NCI-H345 (cell line): Measurements from ENCODE around the gene KAT2B.
"Not testable (repeated sequence)": the region's sequence is repeated elsewhere in the genome, so short reads cannot be mapped to it uniquely, and the experiment has no call there.

Experiments
- DNase-seq: peaks from one replicate; lab custom pipeline; 2025; lab: John Stamatoyannopoulos, UW

KAT2B gene

GRCh38 chr3:20039765-20040547, at the start of gene KAT2B:
KAT2B (plus strand) TSS chr3:20040446; CDS start chr3:20040478, 32 bp downstream.
- peak; percentile 72 for DNase-seq

- DNase-seq: no peak
Measured at GRCh38 chr3:19994796-19995195, 45.5 kb upstream of the KAT2B start.

GRCh38 chr3:19997502-19997901, 42.7 kb upstream of the KAT2B start:
- DNase-seq: no peak

GRCh38 chr3:20001932-20002331, 38.3 kb upstream of the KAT2B start:
- DNase-seq: no peak

GRCh38 chr3:20007960-20008359, 32.3 kb upstream of the KAT2B start:
- DNase-seq: no peak

GRCh38 chr3:20008646-20009045, 31.6 kb upstream of the KAT2B start:
- no peak for DNase-seq

- no peak for DNase-seq
Measured at GRCh38 chr3:20012164-20012563, 28.1 kb upstream of the KAT2B start, which contains the start of gene PP2D1. PP2D1 (minus strand) TSS chr3:20012264; CDS start chr3:20012072, 192 bp downstream.

GRCh38 chr3:20013396-20013795, 26.9 kb upstream of the KAT2B start:
- no peak for DNase-seq

- no peak for DNase-seq
Measured at GRCh38 chr3:20015525-20015924, 24.7 kb upstream of the KAT2B start.

- not testable (repeated sequence) for DNase-seq
Measured at GRCh38 chr3:20016076-20016475, 24.2 kb upstream of the KAT2B start.

GRCh38 chr3:20022954-20023622, 17.2 kb upstream of the KAT2B start:
- DNase-seq: no peak

GRCh38 chr3:20023623-20024405, 16.4 kb upstream of the KAT2B start:
- no peak for DNase-seq

- no peak for DNase-seq
Measured at GRCh38 chr3:20027136-20027535, 13.1 kb upstream of the KAT2B start.

GRCh38 chr3:20028905-20029331, 11.3 kb upstream of the KAT2B start:
- no peak for DNase-seq

GRCh38 chr3:20031939-20032338, 8.3 kb upstream of the KAT2B start:
- not testable (repeated sequence) for DNase-seq

GRCh38 chr3:20035019-20035418, 5.2 kb upstream of the KAT2B start:
- DNase-seq: no peak

- no peak for DNase-seq
Measured at GRCh38 chr3:20037255-20037996, 2.8 kb upstream of the KAT2B start.

- DNase-seq: no peak
Measured at GRCh38 chr3:20038699-20039465, 1.4 kb upstream of the KAT2B start.

GRCh38 chr3:20039466-20039764, 831 bp upstream of the KAT2B start:
- DNase-seq: no peak

GRCh38 chr3:20040548-20041196, 426 bp downstream of the KAT2B start:
- DNase-seq: peak; percentile 48
